ENCODE measurements around the gene RBM26.
A peak's percentile ranks its signal among the peaks of the same experiment; 100 is the strongest.

The RBM26 gene

DNA sequence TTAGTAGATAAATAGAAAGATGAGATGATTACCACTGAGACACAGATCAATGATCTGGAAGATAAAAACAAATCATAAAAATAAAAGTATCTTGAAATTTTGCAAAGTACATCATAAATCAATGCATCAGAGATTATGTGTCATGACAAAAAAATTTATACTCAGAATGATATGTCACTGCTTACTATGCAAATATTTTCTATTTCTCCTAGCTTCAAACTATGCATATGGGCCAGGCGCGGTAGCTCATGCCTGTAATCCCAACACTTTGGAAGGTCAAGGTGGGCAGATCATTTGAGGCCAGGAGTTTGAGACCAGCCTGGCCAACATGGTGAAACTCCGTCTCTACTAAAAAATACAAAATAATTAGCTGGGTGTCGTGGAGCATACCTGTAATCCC, 17.3 kb upstream of the RBM26 start:
- DNase-seq (ENCODE audit: low read depth, low spot score): no peak

DNA sequence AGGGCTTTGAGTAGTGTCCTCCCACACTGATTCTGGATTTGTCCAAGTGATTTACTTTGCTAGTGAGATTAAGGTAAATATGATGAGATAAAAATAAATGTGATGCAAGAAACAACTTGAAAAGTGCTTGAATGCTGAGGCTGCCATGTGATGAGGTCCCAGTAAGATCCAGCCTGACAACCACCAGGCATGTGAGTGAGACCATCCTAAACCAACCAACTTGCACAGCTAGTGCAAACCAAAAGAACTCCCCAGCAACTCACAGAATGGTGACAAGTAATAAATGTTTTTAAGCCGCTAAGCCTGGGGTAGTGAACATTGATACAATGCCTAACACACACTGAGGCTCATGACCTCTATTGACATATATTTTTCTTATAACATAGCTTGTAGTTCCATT, 13.3 kb upstream of the RBM26 start:
- no peak for DNase-seq (ENCODE audit: low read depth, low spot score)

DNA sequence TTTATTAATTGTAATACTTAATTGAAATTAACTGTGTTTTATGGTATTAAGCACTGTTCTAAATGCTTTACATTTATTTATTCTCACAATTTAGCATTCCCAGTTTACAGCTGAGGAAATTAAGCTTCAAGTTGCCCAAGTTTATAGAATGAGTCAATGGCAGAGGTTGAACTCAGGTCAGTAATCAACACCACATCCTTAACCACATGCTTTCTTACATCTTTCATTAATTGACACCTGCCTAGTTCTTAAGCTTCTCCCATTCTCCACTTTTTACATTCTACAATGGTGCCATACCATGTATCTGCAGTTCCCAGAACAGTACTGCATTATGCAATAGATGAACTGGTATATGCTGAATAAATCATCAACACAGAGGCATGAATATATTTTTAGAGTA, 11.7 kb upstream of the RBM26 start:
- DNase-seq (ENCODE audit: low read depth, low spot score): no peak

DNA sequence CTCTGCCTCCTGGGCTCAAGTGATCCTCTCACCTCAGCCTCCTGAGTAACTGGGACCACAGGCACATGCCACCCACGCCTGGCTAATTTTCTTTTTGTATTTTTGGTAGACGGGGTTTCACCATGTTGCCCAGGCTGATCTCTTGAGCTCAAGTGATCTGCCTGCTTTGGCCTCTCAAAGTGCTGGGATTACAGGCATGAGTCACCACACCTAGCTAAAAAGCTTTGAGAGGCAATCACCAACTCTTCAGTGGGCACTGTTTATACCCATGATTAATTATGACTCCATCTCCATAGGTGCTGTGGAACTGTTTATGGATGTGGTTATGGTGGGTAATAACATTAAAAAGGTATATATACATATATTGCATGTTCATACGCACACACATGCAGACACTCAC, 7.5 kb upstream of the RBM26 start:
- DNase-seq (ENCODE audit: low read depth, low spot score): no peak

DNA sequence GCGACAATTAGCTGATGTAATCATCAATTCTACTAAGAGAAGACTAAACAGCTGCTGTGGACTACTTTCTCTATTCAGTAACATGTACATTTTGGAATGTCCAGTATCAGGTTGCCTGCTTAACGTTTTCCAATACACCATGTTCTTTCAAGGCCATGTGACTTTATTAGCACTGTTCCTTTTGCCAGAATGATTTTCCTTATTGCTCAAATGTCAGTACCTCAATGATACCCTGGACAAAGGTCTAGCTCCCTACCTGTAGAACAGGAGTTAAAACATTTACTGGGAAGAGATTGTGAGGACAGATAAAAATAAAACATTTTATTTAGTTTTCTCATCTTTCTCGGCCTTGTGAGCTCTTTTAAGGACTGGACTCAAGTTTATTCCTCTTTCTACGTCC, 3.8 kb upstream of the RBM26 start:
- no peak for DNase-seq (ENCODE audit: low read depth, low spot score)

DNA sequence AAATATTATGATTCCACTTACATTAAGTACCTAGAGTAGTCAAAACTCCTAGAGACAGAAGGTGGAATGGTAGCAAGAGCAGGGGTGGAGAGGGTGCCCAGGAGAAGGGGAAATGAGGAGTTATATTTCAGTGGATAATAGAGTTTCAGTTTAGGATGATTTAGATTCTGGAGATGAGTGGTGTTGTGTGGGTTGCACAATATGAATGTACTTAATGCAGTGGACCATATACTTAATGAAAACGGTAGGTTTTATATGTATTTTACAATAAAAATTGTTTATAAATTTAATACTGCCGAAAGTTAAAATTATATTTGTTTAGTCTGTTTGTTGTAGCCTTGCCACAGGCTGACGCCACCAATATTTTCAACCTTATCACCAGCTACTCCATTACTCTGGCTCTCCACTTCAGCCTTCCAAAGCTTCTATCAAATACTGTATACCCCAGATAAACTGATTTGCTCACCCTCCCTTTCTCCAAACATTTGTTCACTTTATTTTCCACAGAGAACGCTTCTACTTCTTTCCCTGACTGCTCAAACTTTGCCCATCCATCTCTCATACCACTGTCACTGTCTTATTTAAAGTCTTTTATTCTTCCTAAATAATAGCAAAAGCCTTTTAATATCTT, 1.4 kb upstream of the RBM26 start:
- no peak for DNase-seq (ENCODE audit: low read depth, low spot score)

DNA sequence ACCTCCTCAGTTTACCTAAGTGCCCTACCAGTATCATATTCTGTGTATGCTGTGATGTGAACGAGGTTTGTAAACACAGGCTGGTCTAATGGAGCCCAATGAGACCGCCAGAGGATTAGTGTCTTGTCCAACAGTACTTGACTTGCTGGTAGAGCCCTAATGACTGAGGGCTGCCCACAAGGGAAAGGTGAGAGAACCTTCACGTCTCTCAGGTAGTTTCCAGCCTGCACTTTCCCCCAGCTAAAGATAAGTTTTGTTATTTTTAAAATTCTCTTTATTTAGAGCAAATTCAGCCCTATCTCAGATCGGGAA, 498 bp upstream of the RBM26 start:
- DNase-seq (ENCODE audit: low read depth, low spot score): no peak

DNA sequence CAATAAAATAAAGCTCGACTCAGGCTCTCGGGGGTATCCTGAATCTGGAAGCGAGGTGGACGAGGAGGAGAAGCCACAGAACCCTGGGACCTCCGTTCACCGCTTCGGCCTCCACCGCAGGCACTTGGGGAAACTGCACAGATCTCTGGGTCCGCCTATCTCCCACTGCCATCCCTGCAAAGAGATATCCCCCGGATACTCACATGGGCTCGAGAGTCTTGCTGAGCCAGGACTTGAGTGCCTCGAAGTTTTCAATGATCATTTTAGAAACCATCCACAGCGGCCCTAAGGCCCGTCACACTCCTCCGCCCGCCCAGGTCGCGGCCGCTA, 589 bp downstream of the RBM26 start:
- DNase-seq (ENCODE audit: low read depth, low spot score): peak; percentile 35

DNA sequence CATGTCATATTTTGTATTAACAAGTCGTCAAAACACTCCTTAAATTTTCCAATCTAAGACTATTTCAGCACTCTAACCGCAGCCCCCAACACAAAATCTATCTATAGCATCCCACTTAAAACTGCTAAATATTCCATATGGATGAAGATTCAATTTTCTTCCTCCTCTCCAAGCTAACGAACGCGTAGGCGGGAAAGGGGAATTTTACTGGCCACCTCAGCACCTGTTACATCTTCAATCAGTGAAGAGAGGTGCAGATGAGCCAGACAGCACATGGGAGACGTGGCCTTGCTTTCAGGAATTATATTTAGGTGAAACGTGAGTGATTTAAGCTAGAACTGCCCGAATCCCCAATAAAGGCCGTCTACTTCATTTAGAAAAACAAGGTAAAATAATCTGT, 1.1 kb downstream of the RBM26 start:
- DNase-seq (ENCODE audit: low read depth, low spot score): no peak

DNA sequence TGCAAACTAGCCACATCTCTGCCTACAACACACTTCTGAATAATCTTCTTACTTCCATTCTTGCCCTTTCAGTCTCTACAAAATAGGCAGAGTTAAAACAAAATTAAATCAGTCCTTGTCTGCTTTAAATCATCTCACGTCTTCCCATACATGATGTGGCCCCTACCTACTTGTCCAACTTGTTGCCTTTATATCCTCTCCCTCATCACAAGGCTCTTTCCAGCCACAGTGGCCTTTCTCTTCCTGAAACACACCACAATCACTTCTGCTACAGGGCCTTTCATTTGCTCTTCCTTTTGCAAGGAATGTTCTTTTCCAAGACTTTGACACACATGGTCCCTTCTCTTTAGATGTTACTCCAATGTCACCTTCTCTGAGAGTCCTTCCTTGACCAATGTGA, 1.7 kb downstream of the RBM26 start:
- no peak for DNase-seq (ENCODE audit: low read depth, low spot score)

DNA sequence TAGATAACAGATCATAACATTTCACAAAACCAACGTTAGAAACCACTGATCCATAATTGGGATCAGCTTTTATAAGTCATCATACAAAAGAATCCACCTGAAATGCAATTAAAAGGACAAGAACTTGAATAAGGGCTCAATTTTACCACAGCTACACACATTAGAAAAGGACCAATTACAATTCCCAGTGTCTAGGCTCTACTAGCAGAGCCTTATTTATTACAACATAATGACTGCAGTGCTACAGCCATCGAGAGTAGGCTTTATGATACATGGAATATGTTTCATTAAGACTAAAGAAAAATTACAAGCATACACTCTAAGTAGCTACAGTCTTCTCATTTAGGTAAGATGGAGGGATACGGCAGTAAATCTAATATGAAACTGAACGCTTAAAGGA, 2.9 kb downstream of the RBM26 start:
- DNase-seq (ENCODE audit: low read depth, low spot score): no peak

DNA sequence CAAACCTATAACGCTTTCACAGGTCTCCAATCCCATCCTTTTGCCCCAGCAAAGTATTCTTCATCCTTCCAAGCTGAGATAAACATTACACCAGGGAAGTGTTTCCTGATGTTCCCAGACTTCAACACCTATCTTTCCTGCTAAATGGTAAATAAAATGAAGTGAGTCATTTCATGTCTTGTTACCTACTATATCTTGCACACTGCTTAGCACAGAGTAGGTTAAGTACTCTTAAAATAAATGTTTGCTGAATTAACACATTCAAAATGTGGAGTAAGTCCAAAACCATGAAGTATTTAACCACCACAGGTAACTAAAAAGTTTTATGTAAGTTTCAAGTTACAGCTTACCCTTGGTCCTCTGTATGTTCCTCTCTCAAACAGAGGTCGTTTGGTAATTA, 3.4 kb downstream of the RBM26 start:
- no peak for DNase-seq (ENCODE audit: low read depth, low spot score)

DNA sequence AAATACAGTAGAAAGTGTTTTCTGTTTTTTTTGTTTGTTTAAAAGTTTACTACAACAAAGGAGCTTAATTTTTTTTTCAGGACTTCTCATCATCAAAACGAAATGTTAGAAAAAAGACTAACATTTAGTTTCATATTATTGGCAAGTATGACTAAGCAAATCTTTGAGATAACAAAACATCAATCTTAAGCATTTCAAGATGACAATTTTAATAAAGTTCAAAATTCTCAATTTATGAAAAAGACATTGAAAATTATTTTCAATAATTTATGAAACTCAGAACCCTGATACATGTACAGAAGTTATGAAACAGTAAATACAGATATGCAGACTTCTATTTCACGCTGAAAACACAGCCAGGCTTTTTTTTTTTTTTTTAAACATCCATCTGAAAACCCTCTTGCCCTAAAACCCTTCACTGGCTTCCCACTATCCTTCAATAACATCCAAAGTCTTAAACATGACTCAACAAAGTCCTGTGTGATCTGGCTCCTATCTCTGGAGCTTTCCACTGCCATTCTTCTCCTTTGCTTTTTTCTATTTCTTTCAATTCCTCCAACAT, 3.9 kb downstream of the RBM26 start:
- DNase-seq (ENCODE audit: low read depth, low spot score): no peak

DNA sequence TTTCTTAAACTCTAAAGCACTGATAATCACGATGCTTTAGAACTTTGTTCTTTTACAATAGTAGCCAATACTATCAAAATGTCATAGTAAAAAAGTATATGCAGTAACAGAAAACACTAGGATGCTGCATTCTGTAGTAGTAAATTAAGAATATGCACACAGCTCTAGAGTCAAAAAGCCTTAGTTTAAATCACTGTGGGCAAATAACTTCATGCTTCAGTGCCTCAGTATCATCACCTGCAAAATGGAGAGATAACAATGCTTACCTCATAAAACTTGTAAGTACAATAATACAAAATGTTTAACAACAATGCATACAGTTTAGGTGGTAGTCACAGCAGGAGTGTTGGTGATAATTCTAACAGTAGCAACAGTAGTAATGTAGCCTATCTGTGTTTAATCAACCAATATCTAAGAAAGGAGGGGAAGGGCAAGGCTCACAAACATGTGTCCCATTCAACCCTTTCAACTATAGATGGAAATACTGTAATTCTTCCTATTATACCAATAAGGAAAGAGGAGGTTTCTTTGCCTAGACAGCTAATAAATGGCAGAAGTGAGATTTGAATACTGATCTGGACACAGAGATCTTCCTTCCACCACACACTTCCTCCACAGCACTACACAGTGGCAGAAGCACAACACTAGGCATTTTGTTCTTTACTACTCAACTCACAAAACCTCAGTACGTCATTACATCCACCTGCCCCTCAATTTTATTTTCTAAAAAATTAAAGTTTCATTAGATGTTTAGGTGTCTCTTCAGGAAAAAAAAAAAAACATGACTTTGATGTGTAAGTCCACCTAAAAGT, 4.6 kb downstream of the RBM26 start:
- DNase-seq (ENCODE audit: low read depth, low spot score): no peak

DNA sequence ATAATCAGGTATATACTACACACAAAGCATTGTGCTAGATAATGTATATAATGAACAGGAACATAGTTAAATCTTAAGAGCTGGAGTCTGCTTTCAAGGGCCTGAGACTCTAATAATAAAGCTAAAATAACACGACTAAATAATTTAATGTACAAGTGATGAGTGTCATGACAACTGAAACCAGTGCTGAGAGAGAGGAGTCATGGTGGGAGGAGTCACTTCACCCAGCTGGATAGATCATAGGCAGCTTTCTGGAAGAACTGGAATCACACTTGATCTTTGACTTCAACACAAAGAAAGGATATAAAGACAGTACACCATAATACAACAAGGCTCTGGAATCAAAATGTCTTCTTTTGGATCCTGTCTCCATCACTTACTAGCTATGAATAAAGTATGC, 7.1 kb downstream of the RBM26 start:
- DNase-seq (ENCODE audit: low read depth, low spot score): no peak

DNA sequence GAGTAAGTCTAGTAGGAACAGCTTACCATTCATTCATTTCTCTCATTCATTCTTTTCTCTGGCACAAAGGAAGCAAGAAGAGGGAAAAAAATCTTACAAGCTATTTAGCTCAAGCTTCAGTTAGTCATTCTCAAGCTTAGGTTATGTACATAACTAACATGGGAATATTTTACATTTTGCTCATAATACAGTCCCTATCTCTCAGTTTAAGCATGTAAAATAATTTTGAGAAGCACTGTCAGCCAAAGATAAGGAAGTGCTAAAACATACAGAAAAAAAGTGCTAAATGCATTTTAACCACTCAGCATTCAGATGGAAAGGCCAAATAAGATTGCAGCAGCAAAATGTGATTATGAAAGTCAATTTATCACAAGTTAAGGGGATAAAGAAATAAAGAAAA, 7.9 kb downstream of the RBM26 start:
- no peak for DNase-seq (ENCODE audit: low read depth, low spot score)

DNA sequence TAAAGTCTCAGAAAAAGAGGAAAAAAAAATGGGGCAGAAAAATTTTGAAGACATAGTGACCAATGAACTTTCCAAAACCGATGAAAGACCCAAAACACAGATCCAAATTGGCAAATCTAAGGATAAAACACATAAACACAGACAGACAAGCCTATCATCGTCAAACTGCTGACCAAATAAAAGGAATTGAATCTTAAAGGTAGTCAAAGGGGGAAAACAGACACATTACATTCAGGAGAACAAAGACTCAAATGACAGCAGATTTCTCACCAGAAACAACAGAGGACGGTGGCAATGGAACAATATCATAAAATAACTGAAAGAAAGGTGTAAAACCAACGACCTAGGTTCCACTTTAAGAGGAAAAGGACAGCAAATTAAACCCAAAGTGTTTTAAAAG, 10.2 kb downstream of the RBM26 start:
- DNase-seq (ENCODE audit: low read depth, low spot score): no peak

DNA sequence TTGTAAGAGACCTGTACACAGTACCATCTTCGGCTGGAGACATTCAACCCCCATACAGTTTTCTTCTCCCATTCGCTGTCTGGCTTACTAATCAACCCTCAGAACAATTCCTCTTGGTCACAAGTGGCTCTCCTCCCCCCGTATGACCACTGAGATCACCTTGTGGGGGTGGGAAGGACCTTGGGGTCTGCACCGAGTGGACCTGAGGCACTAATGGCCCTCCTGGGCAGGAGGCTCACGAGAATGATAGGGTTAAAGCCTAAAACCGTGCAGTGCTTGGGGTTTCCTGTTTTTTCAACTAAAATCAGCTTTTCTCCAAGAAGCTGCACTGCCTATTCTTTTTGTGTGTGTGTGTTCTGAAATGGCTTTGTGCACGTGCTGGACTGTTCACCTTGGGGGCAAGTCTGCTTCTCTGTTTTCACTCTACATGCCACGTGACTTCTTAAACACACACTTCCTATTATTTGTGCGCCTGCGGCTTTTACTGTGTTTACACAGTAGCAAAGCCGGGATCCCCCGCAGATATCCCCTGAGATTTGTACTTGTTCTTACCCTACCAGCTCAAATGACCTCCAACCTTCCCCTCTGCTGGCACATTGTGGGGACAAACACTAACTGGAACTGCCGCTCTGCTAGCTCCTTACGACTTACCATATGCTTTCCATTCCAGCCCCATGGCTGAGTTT, 12.3 kb downstream of the RBM26 start:
- DNase-seq (ENCODE audit: low read depth, low spot score): peak; percentile 68

DNA sequence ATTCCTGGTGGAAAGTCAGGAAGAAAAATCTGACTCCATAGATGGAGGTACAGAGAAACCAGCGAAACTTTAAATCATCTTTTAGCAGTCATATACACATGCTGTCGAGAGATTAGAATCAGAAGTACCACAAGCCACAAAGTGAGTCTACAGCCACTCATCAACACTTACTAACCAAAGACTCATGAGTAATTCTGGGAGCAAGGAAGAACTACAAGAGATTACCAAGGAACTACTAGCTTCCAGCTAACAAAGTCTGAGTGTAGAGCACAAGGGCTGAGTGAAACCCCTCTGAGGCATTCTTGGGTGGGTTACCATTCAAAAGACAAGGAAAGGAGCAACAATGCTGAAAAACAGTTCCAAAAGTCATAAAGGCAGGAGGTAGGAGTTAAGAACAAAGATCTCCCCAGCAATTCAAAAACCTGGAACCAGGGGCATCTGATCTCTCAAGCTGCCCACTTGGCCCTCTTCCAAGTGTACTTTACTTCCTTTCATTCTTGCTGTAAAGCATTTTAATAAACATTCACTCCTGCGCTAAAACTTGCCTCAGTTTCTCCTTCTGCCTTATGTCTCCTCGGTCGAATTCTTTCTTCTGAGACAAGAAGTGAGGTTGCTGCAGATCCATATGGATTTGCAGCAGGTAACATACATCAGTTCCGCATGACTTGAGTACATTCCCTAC, 13.0 kb downstream of the RBM26 start:
- no peak for DNase-seq (ENCODE audit: low read depth, low spot score)

DNA sequence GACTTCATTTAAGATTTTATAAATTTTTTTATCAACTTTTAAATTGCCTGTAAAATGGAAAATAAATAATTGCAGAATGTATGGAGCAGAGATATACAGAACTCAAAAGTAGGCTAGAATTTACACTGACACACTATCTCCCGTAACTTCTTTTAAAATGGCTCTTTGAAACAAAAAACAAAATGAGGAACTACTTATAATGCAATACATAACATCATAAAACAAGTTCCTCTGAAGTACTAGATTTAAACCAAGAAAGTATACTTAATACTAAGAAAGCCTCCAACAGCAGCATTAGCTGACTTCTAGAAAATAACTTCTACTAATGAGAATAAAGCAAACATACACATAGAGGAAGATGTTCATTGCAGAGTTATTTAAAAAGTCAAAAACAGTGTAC, 17.0 kb downstream of the RBM26 start:
- no peak for DNase-seq (ENCODE audit: low read depth, low spot score)

DNA sequence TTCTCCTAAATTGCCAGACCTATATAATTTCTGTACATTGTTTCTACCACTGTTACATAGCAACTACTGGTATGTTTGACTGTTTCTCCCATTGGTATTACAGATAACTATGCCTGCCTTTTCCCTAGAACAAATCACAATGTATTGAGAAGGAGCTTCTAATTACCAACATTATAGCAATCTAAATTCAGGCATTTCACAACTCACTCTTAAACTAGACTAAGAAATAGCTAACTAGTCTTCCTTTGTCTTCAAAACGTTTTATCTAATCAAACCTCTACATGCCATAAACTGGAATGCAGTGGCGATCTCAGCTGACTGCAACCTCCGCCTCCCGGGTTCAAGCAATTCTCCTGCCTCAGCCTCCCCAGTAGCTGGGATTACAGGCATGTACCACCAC, 18.2 kb downstream of the RBM26 start:
- DNase-seq (ENCODE audit: low read depth, low spot score): no peak

DNA sequence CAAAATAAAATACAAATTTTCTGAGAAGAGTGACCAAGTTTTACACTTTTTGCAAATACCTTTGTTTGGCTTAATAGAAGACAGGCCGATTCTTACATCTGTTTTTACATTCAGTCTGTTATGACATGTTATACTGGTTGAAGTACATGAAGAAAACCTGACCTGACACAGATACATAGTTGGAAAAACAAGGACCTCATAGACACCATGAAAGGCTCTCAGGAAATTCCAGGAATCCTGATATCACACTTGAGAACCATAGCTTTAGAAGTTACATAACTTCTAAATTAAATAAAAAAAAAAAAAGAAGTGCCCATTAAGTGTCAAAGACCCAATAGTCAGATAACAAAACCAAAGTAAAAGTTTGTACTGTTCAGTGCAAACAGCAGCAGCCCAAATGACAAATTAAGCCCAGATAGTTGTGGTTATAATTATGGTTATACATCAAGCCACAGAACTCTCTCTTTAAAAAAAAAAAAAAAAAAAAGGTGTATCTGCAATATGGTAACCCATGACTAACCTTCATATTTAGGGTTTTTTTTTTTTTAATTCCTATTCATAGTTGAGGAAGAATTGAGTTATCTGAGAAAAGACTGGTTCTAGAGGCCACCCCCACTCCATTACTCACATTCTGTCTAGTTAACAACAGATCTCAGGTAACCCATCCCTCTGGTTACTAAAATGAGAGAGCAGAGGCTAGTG, 19.8 kb downstream of the RBM26 start:
- no peak for DNase-seq (ENCODE audit: low read depth, low spot score)

All from ELF-1 (cell line).